HG02970 (cell line): Measurements from ENCODE around the gene CTNNBL1.

Experiments
- ATAC-seq: cut with Tn5 transposase; IDR thresholded peaks from one replicate; pipeline ENCODE4 v1.9.1; 2021; ENCODE audit warnings: mild to moderate bottlenecking, moderate library complexity, moderate number of reproducible peaks; ENCODE audit not compliant: unreplicated experiment, low FRiP score

The CTNNBL1 gene

DNA sequence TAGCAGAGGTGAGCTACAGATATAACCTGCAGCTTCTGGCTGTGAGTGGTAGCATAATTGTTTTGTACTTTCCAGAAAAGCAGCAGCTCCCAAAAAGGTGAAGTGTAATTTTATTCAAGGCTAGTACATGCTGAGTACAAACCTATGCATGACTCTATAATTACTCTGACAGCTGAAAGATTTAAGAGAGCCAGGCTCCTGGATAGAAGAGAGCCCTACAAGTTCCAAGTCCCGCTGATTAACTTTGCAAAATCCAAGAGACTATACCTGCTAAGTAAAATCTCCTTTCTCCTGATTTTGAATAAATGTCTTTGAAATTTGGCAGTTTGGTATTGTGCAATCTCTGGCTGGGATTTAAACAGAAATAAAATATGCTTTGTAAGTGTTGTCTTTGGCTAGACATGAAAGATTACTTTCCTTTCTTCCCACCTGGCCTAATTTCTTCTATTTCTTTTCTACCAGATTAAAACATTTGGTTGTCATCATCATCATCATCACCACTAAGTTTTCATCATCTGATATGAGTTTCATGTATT is 79.5 kb downstream of the CTNNBL1 start:
- no peak for ATAC-seq

DNA sequence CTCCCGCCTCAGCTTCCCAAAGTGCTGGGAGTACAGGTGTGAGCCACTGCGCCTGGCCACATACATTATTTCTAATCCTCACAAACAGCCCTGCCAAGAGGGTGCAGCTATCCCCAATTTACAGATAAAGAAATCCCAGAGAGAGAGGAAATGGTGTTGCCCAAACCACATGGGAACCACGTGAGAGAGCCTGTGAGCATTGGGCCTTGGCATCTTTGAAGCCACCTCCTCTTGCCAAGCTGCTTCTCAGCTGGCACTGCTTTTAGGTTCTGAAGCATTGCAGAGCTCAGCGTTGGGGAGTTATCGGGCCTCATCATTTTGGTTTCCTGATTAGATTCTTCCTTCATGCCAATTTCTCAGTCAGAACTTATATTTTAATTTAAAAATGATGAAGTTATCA is 80.3 kb downstream of the CTNNBL1 start:
- no peak for ATAC-seq

DNA sequence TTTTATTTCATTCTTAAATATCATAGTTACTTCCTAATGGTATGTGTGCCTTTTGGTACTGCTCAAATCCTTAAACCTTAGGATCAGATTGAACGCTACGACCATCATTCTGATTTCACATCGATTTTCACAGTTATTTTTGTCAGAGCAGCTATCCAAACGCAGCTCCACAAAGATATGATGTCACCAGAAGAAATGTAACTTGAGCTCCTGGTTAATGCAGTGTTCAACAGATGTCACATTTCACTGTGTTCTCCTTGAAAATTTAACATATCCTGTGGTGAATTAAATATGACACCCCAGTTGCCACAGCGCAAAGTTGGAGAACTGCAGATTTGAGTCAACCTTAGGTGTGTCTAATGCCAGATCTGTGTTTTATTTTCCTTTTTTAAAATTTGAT is 81.4 kb downstream of the CTNNBL1 start:
- no peak for ATAC-seq

- ATAC-seq, result no peak
Observed at GRCh38 chr20:37776049-37776448, 82.2 kb downstream of the CTNNBL1 start.

DNA sequence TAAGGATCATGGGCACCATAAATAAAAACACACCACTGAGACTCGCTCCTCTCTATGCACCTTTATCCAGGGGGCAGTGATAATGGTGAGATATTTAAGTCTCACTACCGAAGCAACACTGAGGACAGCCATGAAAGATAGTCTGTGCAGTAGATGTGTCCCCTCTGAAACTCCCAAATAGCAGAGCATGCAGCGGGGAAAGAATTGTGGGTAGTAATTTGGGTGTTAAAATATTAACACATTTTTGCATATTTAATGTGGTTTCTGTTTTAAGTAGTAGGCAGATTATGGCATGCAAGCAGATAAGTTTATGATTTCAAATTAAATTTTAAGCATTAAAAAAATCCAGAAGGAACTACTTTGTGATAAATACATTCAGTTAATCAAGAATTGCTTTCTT is 82.7 kb downstream of the CTNNBL1 start:
- no peak for ATAC-seq

- no peak for ATAC-seq
Observed at GRCh38 chr20:37777012-37777950, 83.5 kb downstream of the CTNNBL1 start.

- ATAC-seq, result no peak
Observed at GRCh38 chr20:37777988-37778659, 84.3 kb downstream of the CTNNBL1 start.

- ATAC-seq, result no peak
Observed at GRCh38 chr20:37781626-37782025, 87.8 kb downstream of the CTNNBL1 start.

- no peak for ATAC-seq
Observed at GRCh38 chr20:37786043-37786442, 92.2 kb downstream of the CTNNBL1 start.

DNA sequence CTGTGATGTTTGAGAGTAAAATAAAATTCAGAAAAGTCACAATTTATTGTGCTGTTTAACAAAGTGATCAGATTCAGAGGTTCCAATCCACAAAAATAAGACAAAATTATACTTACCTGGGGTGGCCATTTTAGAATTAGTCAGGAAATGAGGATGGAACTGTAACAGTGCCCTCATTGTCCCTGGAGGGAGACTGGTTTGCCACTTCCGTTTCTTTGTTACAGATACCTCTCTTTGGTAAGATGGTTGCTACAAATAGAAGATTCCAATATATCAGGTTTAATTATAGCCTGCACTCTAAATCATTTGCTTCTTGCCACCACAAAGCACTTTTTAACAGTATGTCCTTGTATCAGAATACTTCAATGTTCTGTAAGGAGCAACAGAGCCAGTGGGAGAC is 95.6 kb downstream of the CTNNBL1 start:
- no peak for ATAC-seq

DNA sequence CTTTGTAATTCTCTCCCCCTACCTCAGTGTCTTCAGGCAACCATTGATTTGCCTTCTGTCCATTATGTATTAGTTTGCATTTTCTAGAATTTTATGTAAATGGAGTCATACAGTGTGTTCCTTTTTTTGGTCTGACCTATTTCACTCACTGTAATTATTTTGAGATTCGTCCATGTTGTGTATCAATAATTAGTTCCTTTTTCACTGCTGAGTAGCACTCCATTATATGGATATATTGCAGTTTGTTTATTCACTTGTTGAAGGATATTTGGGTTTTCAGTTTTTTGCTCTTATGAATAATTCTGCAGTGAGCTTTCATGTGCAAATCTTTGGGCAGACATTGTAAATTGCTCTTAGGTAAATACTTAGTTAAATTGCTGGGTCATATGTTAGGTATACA is 97.1 kb downstream of the CTNNBL1 start:
- ATAC-seq, result no peak

- ATAC-seq, result no peak
Observed at GRCh38 chr20:37796121-37796520, 102.3 kb downstream of the CTNNBL1 start.

DNA sequence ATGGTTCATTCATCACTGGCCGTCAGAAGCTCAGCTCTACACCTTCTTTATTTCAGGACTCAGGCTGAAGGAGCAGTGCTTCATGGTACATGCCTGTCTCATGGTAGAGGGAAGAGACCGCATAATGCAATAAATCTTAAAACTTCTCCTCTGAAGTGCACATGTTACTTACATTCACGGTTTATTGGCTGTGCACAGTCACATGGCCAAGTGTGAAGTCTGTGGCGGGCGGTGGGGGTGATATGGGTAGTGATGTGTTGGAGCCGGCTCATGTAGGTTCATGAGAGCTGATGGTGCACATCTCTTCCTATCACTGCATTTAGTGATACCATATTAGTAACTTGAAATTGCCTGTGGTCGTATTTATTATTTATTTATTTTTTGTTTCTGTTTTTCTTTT is 102.9 kb downstream of the CTNNBL1 start:
- ATAC-seq, result no peak

GRCh38 chr20:37797669-37798175 is 103.9 kb downstream of the CTNNBL1 start:
- ATAC-seq, result no peak

- no peak for ATAC-seq
Observed at GRCh38 chr20:37798312-37798711, 104.5 kb downstream of the CTNNBL1 start.

DNA sequence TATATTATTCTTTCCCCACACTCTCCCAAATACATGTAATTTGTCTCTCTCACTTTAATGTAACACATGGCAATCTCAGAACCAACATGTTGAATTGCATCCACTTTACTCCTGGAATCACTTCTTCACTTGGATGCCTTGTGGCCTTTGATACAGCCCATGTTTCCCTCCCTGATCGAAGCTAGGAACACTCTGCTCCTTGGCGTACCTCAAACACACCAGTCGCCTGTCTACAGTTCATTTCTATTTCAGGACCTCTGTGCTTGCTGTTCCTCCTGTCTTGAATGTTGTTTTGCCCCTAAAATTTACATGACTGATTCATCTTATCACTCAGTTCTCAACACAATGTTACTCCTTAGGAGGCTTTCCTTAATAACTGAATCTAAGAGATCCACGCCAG is 106.8 kb downstream of the CTNNBL1 start:
- no peak for ATAC-seq

GRCh38 chr20:37801921-37802320 is 108.1 kb downstream of the CTNNBL1 start:
- no peak for ATAC-seq

- ATAC-seq, result no peak
Observed at GRCh38 chr20:37803438-37804307, 109.8 kb downstream of the CTNNBL1 start.

DNA sequence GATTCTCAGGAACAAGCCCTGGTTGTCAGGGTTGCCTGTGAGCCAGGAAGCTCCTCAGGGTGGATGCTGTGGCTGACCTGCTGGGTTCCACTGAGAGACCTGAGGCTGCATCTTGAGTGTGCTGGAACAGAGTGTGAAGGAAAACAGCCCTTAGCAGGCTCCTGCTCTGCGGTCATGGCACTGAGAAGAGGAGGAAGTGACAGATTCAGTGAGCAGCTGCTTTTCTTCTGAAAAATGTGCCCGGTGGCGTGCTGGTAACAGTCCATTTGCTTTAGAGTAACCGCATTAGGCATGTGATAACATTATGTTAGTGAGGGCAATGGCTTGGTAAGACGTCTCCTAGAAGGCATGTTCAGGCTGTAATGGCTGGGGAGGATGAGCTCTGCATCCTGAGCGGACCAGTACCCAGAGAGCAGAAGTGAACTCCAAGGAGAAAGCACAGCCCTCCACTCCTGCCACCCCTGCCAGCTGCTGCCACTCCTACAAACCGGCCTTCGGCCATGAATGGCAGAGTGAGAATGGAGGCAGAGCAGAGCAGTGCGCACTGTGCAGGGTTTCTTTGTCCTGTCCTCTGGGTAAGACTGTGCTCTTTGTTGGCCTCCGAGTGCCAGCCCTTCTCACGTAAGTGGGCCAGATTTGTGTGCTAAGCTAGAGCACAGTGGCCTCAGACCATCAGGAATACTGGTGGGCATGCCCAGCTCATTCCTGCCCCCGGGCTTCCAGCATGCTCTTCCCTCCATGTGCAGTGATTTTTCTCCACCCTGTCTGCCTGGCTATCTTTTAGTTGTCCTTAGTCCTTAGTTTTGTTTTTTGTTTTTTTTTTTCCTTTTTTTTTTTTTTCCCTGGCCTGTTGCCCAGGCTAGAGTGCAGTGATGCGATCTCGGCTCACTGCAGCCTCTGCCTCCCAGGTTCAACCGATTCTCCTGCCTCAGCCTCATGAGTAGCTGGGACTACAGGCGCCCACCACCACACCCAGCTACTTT is 111.0 kb downstream of the CTNNBL1 start:
- ATAC-seq, result no peak
